Neural cell (in vitro differentiated cells): ENCODE results near the gene FSTL3. TPM values are rescaled to one million over a fixed set of nuclear protein-coding genes. Genes with fewer than 3 reads are reported as not detected.

Source experiments
- H2AFZ ChIP-seq: fragments of 200-600, 300-800 bp; sonication (generic), shearing (Covaris generic); 2 replicates; pipeline ENCODE4 v1.6.0; 2014; ENCODE audit warnings: low read depth, mild to moderate bottlenecking, antibody characterized with exemption, low read length, moderate library complexity
- H3F3A ChIP-seq: fragments of 200-600 bp; shearing (Covaris generic); 2 replicates; pipeline ENCODE4 v1.6.1; 2016; ENCODE audit warnings: mild to moderate bottlenecking, moderate library complexity, mixed read lengths, antibody characterized with exemption, low read length; ENCODE audit not compliant: insufficient read depth, poor library complexity, severe bottlenecking
- H3K27ac ChIP-seq: fragments of 200-600, 300-800 bp; sonication (generic), shearing (Covaris generic); 2 replicates; pipeline ENCODE4 v1.5.1; 2014; ENCODE audit warnings: mild to moderate bottlenecking, low read length, moderate library complexity
- H3K27me3 ChIP-seq: fragments of 300-800, 200-600 bp; sonication (generic), shearing (Covaris generic); 2 replicates; pipeline ENCODE4 v1.6.0; 2014; ENCODE audit warnings: mild to moderate bottlenecking, low read depth, low read length, moderate library complexity; ENCODE audit not compliant: insufficient read depth
- H3K36me3 ChIP-seq: fragments of 300-800, 200-600 bp; sonication (generic), shearing (Covaris generic); 2 replicates; pipeline ENCODE4 v1.5.1; 2014; ENCODE audit warnings: mild to moderate bottlenecking, antibody characterized with exemption, low read length, moderate library complexity; ENCODE audit not compliant: insufficient read depth
- H3K4me2 ChIP-seq: fragments of 300-800, 200-600 bp; sonication (generic), shearing (Covaris generic); 2 replicates; pipeline ENCODE4 v1.6.0; 2014; ENCODE audit warnings: mild to moderate bottlenecking, low read length
- H3K4me3 ChIP-seq: fragments of 300-800, 200-600 bp; sonication (generic), shearing (Covaris generic); 2 replicates; pipeline ENCODE4 v1.5.1; 2014; ENCODE audit warnings: mild to moderate bottlenecking, low read length, moderate library complexity
- H3K79me2 ChIP-seq: fragments of 200-600 bp; shearing (Covaris generic); replicated peaks from 2 replicates; pipeline ENCODE4 v1.6.0; 2014; ENCODE audit warnings: mild to moderate bottlenecking, low read length, moderate library complexity; ENCODE audit not compliant: insufficient read depth
- H3K9ac ChIP-seq: fragments of 300-800, 200-600 bp; sonication (generic), shearing (Covaris generic); 2 replicates; pipeline ENCODE4 v1.6.1; 2016; ENCODE audit warnings: mild to moderate bottlenecking, low read length, mixed read lengths
- H3K9me2 ChIP-seq: fragments of 200-600 bp; shearing (Covaris generic); 2 replicates; pipeline ENCODE4 v1.6.1; 2016; ENCODE audit warnings: mild to moderate bottlenecking, low read length, mixed read lengths; ENCODE audit not compliant: insufficient read depth
- H3K9me3 ChIP-seq: fragments of 200-600, 300-800 bp; sonication (generic), shearing (Covaris generic); 2 replicates; pipeline ENCODE4 v1.6.1; 2016; ENCODE audit warnings: mild to moderate bottlenecking, mixed run types, low read length, moderate library complexity, mixed read lengths
- H4K20me1 ChIP-seq: fragments of 200-600 bp; shearing (Covaris generic); 2 replicates; pipeline ENCODE4 v1.6.1; 2016; ENCODE audit warnings: mild to moderate bottlenecking, mixed run types; ENCODE audit not compliant: insufficient read depth
- CTCF ChIP-seq: fragments of 450-650 bp; IDR thresholded peaks from 2 replicates; pipeline ENCODE4 v1.5.1; 2014; ENCODE audit warnings: antibody characterized with exemption, mild to moderate bottlenecking, moderate library complexity; ENCODE audit not compliant: poor library complexity, severe bottlenecking
- EP300 ChIP-seq: fragments of 450-650 bp; conservative IDR thresholded peaks from 2 replicates; pipeline ENCODE4 v1.6.1; 2014; ENCODE audit warnings: antibody characterized with exemption, mild to moderate bottlenecking, moderate library complexity; ENCODE audit not compliant: poor library complexity, severe bottlenecking
- EZH2 ChIP-seq: fragments of 200-600, 300-800 bp; shearing (Covaris generic), sonication (generic); IDR thresholded peaks from 2 replicates; pipeline ENCODE4 v1.6.1; 2014; ENCODE audit warnings: antibody characterized with exemption, low read length, borderline replicate concordance, mild to moderate bottlenecking; ENCODE audit not compliant: insufficient read depth, poor library complexity, severe bottlenecking
- MXI1 ChIP-seq: fragments of 450-650 bp; conservative IDR thresholded peaks from 2 replicates; pipeline ENCODE4 v1.6.1; 2014; ENCODE audit warnings: antibody characterized with exemption, mild to moderate bottlenecking; ENCODE audit not compliant: poor library complexity, severe bottlenecking
- RAD21 ChIP-seq: fragments of 450-650 bp; conservative IDR thresholded peaks from 2 replicates; pipeline ENCODE4 v1.6.1; 2014; ENCODE audit warnings: antibody characterized with exemption, mild to moderate bottlenecking, moderate library complexity
- SMC3 ChIP-seq: fragments of 450-650 bp; conservative IDR thresholded peaks from 2 replicates; pipeline ENCODE4 v1.6.1; 2014; ENCODE audit warnings: antibody characterized with exemption, mild to moderate bottlenecking, moderate library complexity; ENCODE audit not compliant: poor library complexity
- TAF1 ChIP-seq: IDR thresholded peaks from 2 replicates; pipeline ENCODE4 v1.6.1; 2012; ENCODE audit warnings: low read depth
- polyA plus RNA-seq: library from polyadenylated mRNA; depleted of rRNA; stranded (reverse); fragments of >200 nt; gene quantifications from 2 replicates; pipeline ENCODE4 v1.2.3, GENCODE V29; 2014
- TF ChIP-seq, protein P1 (sequence below): IDR thresholded peaks from 2 replicates; pipeline ENCODE4 v1.6.1; 2012; ENCODE audit warnings: borderline replicate concordance

Gene FSTL3
- polyA plus RNA-seq, 1 donor from 2014 or later: 3.1 TPM

GRCh38 chr19:633068-633785, 43.0 kb upstream of the FSTL3 start, which contains the start of gene POLRMT:
POLRMT (minus strand) TSS chr19:633537; CDS start chr19:633512, 25 bp downstream.
- H3K4me3 ChIP-seq: peak within 1 kb of the TSS; percentile 92
- H2AFZ ChIP-seq: peak within 1 kb of the TSS; percentile 77
- H3K27me3 ChIP-seq: no peaks in the 10 kb centered on the region
- H3K4me2 ChIP-seq: peak within 1 kb of the TSS; percentile 89
- peak within 1 kb of the TSS; percentile 74 for H3K9ac ChIP-seq
- H3K9me3 ChIP-seq: no peaks in the 10 kb centered on the region
- H3F3A ChIP-seq: no peaks in the 10 kb centered on the region
- peaks cover 8% of the 10 kb centered on the region for H3K79me2 ChIP-seq
- H3K36me3 ChIP-seq: no peaks in the 10 kb centered on the region
- H4K20me1 ChIP-seq: no peaks in the 10 kb centered on the region
- peak; percentile 21 for TF ChIP-seq CTCF
- TF ChIP-seq SMC3: no peak
- no peak for TF ChIP-seq TAF1
- no peak for TF ChIP-seq EZH2
- no peak for TF ChIP-seq RAD21
- TF ChIP-seq MXI1: peak; percentile 91
- H3K27ac ChIP-seq: peak within 1 kb of the TSS; percentile 58
- no peaks in the 10 kb centered on the region for H3K9me2 ChIP-seq

GRCh38 chr19:633786-634639, 42.2 kb upstream of the FSTL3 start:
- Histone ChIP-seq H3K4me2 (peak overlapping the region; percentile 89), H2AFZ (peak overlapping the region; percentile 77), H3K79me2 (peaks cover 8% of the 10 kb centered on the region), H3K36me3 (no peaks in the 10 kb centered on the region), H3K4me3 (peak overlapping the region; percentile 92), H3K27me3 (no peaks in the 10 kb centered on the region), H3K27ac (peak overlapping the region; percentile 58), H3K9me3 (no peaks in the 10 kb centered on the region), H3K9ac (peak overlapping the region; percentile 74), H3K9me2 (no peaks in the 10 kb centered on the region), H3F3A (no peaks in the 10 kb centered on the region), H4K20me1 (no peaks in the 10 kb centered on the region)
- TF ChIP-seq, protein P1, sequence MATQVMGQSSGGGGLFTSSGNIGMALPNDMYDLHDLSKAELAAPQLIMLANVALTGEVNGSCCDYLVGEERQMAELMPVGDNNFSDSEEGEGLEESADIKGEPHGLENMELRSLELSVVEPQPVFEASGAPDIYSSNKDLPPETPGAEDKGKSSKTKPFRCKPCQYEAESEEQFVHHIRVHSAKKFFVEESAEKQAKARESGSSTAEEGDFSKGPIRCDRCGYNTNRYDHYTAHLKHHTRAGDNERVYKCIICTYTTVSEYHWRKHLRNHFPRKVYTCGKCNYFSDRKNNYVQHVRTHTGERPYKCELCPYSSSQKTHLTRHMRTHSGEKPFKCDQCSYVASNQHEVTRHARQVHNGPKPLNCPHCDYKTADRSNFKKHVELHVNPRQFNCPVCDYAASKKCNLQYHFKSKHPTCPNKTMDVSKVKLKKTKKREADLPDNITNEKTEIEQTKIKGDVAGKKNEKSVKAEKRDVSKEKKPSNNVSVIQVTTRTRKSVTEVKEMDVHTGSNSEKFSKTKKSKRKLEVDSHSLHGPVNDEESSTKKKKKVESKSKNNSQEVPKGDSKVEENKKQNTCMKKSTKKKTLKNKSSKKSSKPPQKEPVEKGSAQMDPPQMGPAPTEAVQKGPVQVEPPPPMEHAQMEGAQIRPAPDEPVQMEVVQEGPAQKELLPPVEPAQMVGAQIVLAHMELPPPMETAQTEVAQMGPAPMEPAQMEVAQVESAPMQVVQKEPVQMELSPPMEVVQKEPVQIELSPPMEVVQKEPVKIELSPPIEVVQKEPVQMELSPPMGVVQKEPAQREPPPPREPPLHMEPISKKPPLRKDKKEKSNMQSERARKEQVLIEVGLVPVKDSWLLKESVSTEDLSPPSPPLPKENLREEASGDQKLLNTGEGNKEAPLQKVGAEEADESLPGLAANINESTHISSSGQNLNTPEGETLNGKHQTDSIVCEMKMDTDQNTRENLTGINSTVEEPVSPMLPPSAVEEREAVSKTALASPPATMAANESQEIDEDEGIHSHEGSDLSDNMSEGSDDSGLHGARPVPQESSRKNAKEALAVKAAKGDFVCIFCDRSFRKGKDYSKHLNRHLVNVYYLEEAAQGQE: no peak
- TF ChIP-seq EP300: no peak
- peak; percentile 31 for TF ChIP-seq SMC3
